ENCODE results near the gene RPL27. TPM values are rescaled to one million over a fixed set of nuclear protein-coding genes. Genes with fewer than 3 reads are reported as not detected.
A peak's percentile ranks its signal among the peaks of the same experiment; 100 is the strongest.

The RPL27 gene
- total RNA-seq, 1 donor = 1,254 TPM

DNA sequence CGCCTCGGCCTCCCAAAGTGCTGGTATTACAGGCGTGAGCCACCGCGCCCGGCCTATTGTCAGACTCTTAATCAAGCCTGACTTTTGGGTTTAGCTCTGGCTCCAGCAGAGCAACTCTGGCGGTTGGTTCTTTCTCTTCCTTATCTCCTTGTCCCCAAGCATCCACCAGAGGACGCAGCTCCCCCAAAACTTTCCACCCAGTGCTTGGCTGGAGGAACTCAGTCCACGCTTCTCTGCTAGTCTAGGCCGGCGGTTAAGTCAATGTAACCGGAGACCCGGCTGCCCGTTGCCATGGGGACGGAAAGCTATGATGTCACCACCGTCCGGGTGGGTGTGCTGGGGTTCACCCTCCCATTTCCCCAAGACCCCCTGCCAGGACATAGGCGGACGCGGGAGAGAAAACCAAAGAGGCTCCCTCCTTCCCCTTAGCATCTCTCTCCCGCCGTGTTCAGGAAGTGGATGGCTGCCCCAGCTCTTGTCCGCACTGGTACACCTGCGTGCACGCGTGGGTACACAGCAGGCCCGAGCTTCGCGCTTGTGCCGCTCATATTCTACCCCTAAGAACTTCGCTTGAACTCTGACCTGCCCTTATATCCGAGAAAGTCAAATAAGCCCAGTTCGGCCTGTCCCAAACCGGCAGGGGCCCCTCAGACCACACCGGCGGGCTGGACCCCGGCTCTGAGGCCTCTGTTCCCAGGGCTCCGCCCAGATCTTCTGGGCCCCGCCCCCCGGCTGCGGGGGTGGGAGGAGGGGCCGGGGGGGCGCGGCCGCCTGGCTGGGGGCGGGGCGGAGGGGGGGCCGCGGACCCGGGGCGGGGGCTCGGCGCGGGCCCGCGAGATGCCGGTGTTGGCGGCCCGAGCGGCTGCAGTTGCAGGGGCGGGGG is 26.4 kb downstream of the RPL27 start, which contains the start of gene RND2:
Gene RND2 (plus strand): TSS at position 825 of the 883 bp plus-strand sequence. CDS start 117 bp downstream, outside the sequence.
- DNase-seq (ENCODE audit: low read depth) = peak; percentile 96
- TF ChIP-seq, protein P1, sequence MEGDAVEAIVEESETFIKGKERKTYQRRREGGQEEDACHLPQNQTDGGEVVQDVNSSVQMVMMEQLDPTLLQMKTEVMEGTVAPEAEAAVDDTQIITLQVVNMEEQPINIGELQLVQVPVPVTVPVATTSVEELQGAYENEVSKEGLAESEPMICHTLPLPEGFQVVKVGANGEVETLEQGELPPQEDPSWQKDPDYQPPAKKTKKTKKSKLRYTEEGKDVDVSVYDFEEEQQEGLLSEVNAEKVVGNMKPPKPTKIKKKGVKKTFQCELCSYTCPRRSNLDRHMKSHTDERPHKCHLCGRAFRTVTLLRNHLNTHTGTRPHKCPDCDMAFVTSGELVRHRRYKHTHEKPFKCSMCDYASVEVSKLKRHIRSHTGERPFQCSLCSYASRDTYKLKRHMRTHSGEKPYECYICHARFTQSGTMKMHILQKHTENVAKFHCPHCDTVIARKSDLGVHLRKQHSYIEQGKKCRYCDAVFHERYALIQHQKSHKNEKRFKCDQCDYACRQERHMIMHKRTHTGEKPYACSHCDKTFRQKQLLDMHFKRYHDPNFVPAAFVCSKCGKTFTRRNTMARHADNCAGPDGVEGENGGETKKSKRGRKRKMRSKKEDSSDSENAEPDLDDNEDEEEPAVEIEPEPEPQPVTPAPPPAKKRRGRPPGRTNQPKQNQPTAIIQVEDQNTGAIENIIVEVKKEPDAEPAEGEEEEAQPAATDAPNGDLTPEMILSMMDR (IDR thresholded peaks at IDR 0.05; ENCODE audit: insufficient read depth, low read depth, low read length) = peak; percentile 82

DNA sequence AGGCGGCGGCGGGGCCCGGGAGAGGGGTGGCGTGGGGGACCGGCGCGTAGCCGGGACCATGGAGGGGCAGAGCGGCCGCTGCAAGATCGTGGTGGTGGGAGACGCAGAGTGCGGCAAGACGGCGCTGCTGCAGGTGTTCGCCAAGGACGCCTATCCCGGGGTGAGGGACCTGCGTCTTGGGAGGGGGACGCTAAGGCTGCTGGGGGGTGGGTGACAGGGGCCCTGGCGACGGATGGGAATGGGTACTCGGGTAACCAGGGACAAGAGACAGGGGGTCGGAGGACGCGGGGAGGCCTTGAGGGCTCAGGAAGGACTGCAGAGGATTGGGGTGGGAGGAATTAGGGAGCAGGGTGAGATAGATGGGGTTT is 27.1 kb downstream of the RPL27 start:
- TF ChIP-seq, protein P1 (IDR thresholded peaks at IDR 0.05; ENCODE audit: insufficient read depth, low read depth, low read length) = no peak
- H3K4me3 ChIP-seq (ENCODE audit: low read depth, low read length) = peak overlapping the region; percentile 49
- DNase-seq (ENCODE audit: low read depth) = no peak

More for the DNA sequence above, 26.4 kb downstream of the RPL27 start, which contains the start of gene RND2:
- H3K4me3 ChIP-seq (ENCODE audit: low read depth, low read length) = peak within 1 kb of the TSS; percentile 66

DNA sequence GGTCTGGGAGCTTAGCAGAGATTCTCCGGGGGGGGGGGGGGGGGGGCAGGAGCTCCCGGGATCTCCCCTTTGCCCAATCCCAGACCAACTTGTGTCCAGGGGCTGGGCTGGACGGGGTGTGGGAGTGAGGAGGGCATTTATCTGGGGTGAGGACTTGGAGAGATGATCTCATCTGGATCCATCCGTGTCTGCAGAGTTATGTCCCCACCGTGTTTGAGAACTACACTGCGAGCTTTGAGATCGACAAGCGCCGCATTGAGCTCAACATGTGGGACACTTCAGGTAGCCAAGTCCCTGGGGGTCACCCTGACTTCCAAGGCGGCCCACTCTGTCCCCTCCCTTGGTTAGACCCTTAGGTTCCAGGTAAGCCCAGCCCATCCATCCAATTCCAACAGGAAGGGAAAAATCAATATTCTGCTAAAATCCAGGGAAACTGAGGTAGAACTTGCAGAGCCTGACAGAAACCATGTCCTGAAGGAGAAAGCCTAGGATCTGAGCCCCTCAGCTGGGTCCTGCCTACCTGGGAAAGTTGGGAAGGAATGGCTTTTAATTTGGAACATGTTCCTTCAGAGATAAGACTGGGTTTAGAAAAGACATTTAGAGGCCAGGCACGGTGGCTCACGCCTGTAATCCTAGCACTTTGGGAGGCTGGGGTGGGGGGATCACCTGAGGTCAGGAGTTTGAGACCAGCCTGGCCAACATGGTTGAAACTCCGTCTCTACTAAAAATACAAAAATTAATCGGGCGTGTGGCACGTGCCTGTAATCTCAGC is 27.7 kb downstream of the RPL27 start:
- TF ChIP-seq, protein P1 (IDR thresholded peaks at IDR 0.05; ENCODE audit: insufficient read depth, low read depth, low read length) = no peak
- H3K4me3 ChIP-seq (ENCODE audit: low read depth, low read length) = no peak overlapping the region
- DNase-seq (ENCODE audit: low read depth) = no peak

DNA sequence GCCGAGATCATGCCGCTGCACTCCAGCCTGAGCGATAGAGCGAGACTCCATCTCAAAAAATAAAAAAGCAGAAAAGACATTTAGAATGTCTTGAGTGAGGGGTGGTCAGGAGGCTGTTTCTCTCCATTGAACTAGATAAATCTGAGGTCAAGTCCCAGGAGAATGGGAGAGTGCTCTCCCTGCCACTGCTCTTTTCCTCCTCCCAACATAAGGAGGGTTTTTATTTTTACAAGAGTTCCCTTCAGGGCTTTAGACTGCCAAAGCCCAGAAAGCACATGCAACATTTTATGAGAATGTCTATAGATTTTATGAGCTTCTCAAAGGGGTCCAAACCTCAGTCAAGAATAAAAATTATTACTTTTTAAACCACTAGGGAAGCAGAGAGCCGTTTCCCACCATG is 28.4 kb downstream of the RPL27 start:
- TF ChIP-seq, protein P1 (IDR thresholded peaks at IDR 0.05; ENCODE audit: insufficient read depth, low read depth, low read length) = no peak
- DNase-seq (ENCODE audit: low read depth) = peak; percentile 28
- H3K4me3 ChIP-seq (ENCODE audit: low read depth, low read length) = no peak overlapping the region

DNA sequence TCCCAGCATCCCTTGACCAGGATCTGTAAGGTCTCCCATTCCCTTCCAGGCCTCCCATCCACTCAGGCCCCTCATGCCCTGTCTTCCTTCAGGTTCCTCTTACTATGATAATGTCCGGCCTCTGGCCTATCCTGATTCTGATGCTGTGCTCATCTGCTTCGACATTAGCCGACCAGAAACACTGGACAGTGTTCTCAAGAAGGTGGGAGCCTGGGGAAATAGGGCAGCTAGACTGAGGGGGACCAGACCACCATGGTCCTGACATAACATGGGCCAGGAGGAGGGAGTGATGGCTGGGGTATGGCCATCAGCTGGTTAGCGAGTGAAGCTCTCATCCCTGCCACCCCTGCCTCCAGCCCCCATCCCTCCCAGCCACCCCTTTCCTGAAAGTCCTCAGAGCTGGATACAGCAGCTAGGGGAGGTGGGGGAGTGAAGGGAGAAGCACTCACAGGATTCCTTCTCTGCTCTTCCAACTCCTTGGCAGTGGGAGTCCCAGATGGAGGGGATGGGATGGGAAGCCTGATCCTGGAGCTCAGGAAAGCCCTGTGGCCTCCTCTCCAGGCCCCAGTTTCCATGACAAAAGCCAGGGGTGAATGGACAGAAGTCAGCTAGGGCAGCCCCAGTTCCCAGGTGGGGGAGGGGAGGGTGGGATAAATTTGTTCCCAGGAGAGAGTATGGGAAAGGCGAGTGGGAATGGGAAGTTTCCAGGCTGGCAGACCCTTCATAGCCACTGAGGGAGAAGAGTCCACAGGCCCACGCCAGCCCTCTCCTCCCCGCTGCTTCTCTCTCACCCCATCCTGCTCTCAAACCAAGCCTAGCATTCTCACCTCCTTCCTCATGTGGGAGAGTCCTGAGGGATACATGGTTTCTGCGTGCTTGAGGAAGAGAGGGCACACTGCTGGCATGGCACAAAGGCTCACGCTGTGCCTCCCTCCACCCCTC is 29.1 kb downstream of the RPL27 start:
- no peak overlapping the region for H3K4me3 ChIP-seq (ENCODE audit: low read depth, low read length)
- DNase-seq (ENCODE audit: low read depth) = no peak
- TF ChIP-seq, protein P1 (IDR thresholded peaks at IDR 0.05; ENCODE audit: insufficient read depth, low read depth, low read length) = no peak

Measured in fibroblast of villous mesenchyme (primary cell).